Lower leg skin (tissue), 4 donors: ENCODE measurements around the gene MBNL2. TPM values are rescaled to one million over a fixed set of nuclear protein-coding genes. Genes with fewer than 3 reads are reported as not detected.

ENCODE experiments used
- DNase-seq, 2 donors: peaks; one replicate each; pipeline ENCODE4 v3.0.0-alpha.2; 2019; ENCODE audit warnings: low spot score in 2 of 2
- H3K4me3 ChIP-seq: fragments of 200-600 bp; sonication (generic); 2 replicates; pipeline ENCODE4 v1.5.1; 2017; ENCODE audit warnings: mild to moderate bottlenecking, low read depth; ENCODE audit not compliant: poor library complexity, severe bottlenecking
- CTCF ChIP-seq, 3 donors: fragments of 450-650 bp; IDR thresholded peaks; one replicate each; pipeline ENCODE4 v1.5.1; 2016; ENCODE audit warnings: antibody characterized with exemption in 3 of 3, mild to moderate bottlenecking in 3 of 3, moderate library complexity in 2 of 3
- POLR2A ChIP-seq, 2 donors: fragments of 450-650 bp; IDR thresholded peaks; one replicate each; pipeline ENCODE4 v1.6.1; 2016 to 2017; ENCODE audit warnings: antibody characterized with exemption in 2 of 2, mild to moderate bottlenecking in 1 of 2, moderate library complexity in 1 of 2
- WGBS, 2 donors: methylation state at CpG; one replicate each; pipeline ENCODE4 v1.1.5; 2018; 5-methylcytosine and 5-hydroxymethylcytosine counted together
- intact Hi-C: fragments of 100-400 bp; cut with DNase I; formaldehyde crosslinking; loops from one replicate; pipeline ENCODE4 v1.15.0; 2023; ENCODE audit warnings: low total_unique reads
- total RNA-seq, 4 donors: library from RNA; depleted of rRNA; stranded (reverse); fragments of >200 nt; gene quantifications; one replicate each; pipeline ENCODE4 v1.1.0, GENCODE V29; 2016

The MBNL2 gene
- total RNA-seq, 4 donors from 2014 or later: 37.6 to 59.5 (median 45.4) TPM

GRCh38 chr13:97192166-97192565 is 30.0 kb upstream of the MBNL2 start:
- H3K4me3 ChIP-seq: no peak overlapping the region
- intact Hi-C loops: no loop called here
- no peak for TF ChIP-seq CTCF (IDR thresholded peaks at IDR 0.05)
- no peak for TF ChIP-seq POLR2A (IDR thresholded peaks at IDR 0.05)

GRCh38 chr13:97193577-97193976 is 28.6 kb upstream of the MBNL2 start:
- intact Hi-C loops: no loop called here
- no peak overlapping the region for H3K4me3 ChIP-seq
- TF ChIP-seq CTCF (IDR thresholded peaks at IDR 0.05): no peak
- WGBS, 2 donors: 89 to 93% methylated on average over 5 of the region's 5 CpGs
- no peak for DNase-seq

More at GRCh38 chr13:97192166-97192565, 30.0 kb upstream of the MBNL2 start:
- DNase-seq: no peak
- WGBS, 2 donors: 92 to 93% methylated on average over 3 of the region's 3 CpGs

GRCh38 chr13:97194479-97194878 is 27.7 kb upstream of the MBNL2 start:
- no peak for DNase-seq
- TF ChIP-seq POLR2A (IDR thresholded peaks at IDR 0.05): no peak
- no peak for TF ChIP-seq CTCF (IDR thresholded peaks at IDR 0.05)
- WGBS, 2 donors: 69 to 78% methylated on average over 6 of the region's 6 CpGs
- H3K4me3 ChIP-seq: no peak overlapping the region
- intact Hi-C loops: no loop called here

GRCh38 chr13:97196340-97196739 is 25.8 kb upstream of the MBNL2 start:
- DNase-seq: no peak
- TF ChIP-seq CTCF (IDR thresholded peaks at IDR 0.05) (no peak), POLR2A (IDR thresholded peaks at IDR 0.05) (no peak)
- H3K4me3 ChIP-seq: no peak overlapping the region
- intact Hi-C loops: no loop called here
- WGBS, 2 donors: 90 to 96% methylated on average over 4 of the region's 4 CpGs

GRCh38 chr13:97198753-97199152 is 23.4 kb upstream of the MBNL2 start:
- 89 to 96% methylated on average over 2 of the region's 2 CpGs for WGBS, 2 donors
- DNase-seq: no peak
- H3K4me3 ChIP-seq: no peak overlapping the region
- intact Hi-C loops: no loop called here
- TF ChIP-seq POLR2A (IDR thresholded peaks at IDR 0.05): no peak
- TF ChIP-seq CTCF (IDR thresholded peaks at IDR 0.05): no peak

GRCh38 chr13:97199451-97199850 is 22.7 kb upstream of the MBNL2 start:
- intact Hi-C loops: no loop called here
- H3K4me3 ChIP-seq: no peak overlapping the region
- 93 to 94% methylated on average over 3 of the region's 3 CpGs for WGBS, 2 donors
- TF ChIP-seq POLR2A (IDR thresholded peaks at IDR 0.05) (no peak), CTCF (IDR thresholded peaks at IDR 0.05) (no peak)
- no peak for DNase-seq
